ENCODE results near the gene PPP1R2.

GRCh38 chr3:195568630-195569029 is 25.5 kb upstream of the PPP1R2 start:
- TF ChIP-seq EP300 (IDR thresholded peaks at IDR 0.05; ENCODE audit: low read depth), result no peak
- no peak for TF ChIP-seq CTCF (IDR thresholded peaks at IDR 0.05)
- no peak for TF ChIP-seq POLR2AphosphoS5 (IDR thresholded peaks at IDR 0.05)
- TF ChIP-seq POLR2A (IDR thresholded peaks at IDR 0.05), result no peak

Measured in transverse colon (tissue), 4 donors.